B cell (primary cell): ENCODE measurements around the gene PIAS2. TPM values are rescaled to one million over a fixed set of nuclear protein-coding genes. Genes with fewer than 3 reads are reported as not detected.

Source experiments
- ATAC-seq: fragments of 200-7000 bp; cut with Tn5 transposase; one replicate; pipeline ENCODE4 v1.10.0; 2021; ENCODE audit warnings: low read depth, mild to moderate bottlenecking, moderate number of reproducible peaks, moderate library complexity
- CTCF ChIA-PET: fragments of 350-600 bp; sonication (Branson Sonifier 250); formaldehyde crosslinking; loops from one replicate; lab custom pipeline; 2021; ENCODE audit warnings: antibody characterized with exemption, inconsistent platforms; lab: Charles Lee
- POLR2A ChIA-PET: fragments of 350-600 bp; sonication (Branson Sonifier 250); formaldehyde crosslinking; loops from one replicate; lab custom pipeline; 2021; ENCODE audit warnings: antibody characterized with exemption; lab: Charles Lee
- DNase-seq: peaks from one replicate; pipeline ENCODE4 v3.0.0; 2013
- H2AFZ ChIP-seq: 2 replicates; pipeline ENCODE4 v1.6.1; 2012; ENCODE audit warnings: mild to moderate bottlenecking, low read depth, low read length; ENCODE audit not compliant: insufficient read depth, poor library complexity, severe bottlenecking
- H3K27ac ChIP-seq, 2 donors: 1 replicate in 1 of 2; 2 replicates in 1 of 2; pipeline ENCODE4 v1.5.1; 2012 to 2013; ENCODE audit warnings: low read length in 2 of 2, mild to moderate bottlenecking in 2 of 2, moderate library complexity in 1 of 2
- H3K27me3 ChIP-seq, 4 experiments: fragments of 200-600 bp in 1 of 4; sonication (generic) in 1 of 4; replicated peaks in 1 of 4; 1 replicate in 2 of 4; 2 replicates in 2 of 4; pipeline versions ENCODE4 v1.6.1 to v1.7.0; 2013 to 2016; ENCODE audit warnings: low read length in 3 of 4, mild to moderate bottlenecking in 2 of 4, mixed read lengths in 1 of 4, moderate library complexity in 1 of 4; ENCODE audit not compliant: insufficient read depth in 4 of 4, control insufficient read depth in 3 of 4; ENCODE audit errors: control extremely low read depth in 1 of 4
- H3K36me3 ChIP-seq, 2 experiments: replicated peaks in 1 of 2; 1 replicate in 1 of 2; 2 replicates in 1 of 2; pipeline versions ENCODE4 v1.6.1 to v1.7.1; 2013; ENCODE audit warnings: low read length in 1 of 2; ENCODE audit not compliant: insufficient read depth in 2 of 2, control insufficient read depth in 1 of 2; ENCODE audit errors: control extremely low read depth in 1 of 2, extremely low read depth in 1 of 2
- H3K4me1 ChIP-seq, 2 donors: fragments of 200-600 bp in 1 of 2; sonication (generic) in 1 of 2; 1 replicate in 1 of 2; 2 replicates in 1 of 2; pipeline versions ENCODE4 v1.5.1 to v1.6.1; 2013 to 2017; ENCODE audit warnings: low read length in 2 of 2; ENCODE audit not compliant: control insufficient read depth in 2 of 2, insufficient read depth in 2 of 2
- H3K4me2 ChIP-seq: replicated peaks from 2 replicates; pipeline ENCODE3; 2012; ENCODE audit warnings: mild to moderate bottlenecking, low read depth, low read length; ENCODE audit not compliant: poor library complexity, severe bottlenecking
- H3K4me3 ChIP-seq, 5 experiments: fragments of 200-600 bp in 1 of 5; sonication (generic) in 1 of 5; 1 replicate in 3 of 5; 2 replicates in 2 of 5; pipeline versions ENCODE4 v1.5.1 to v1.7.0; 2011 to 2016; ENCODE audit warnings: low read length in 4 of 5, mild to moderate bottlenecking in 4 of 5, low read depth in 2 of 5, control low read depth in 1 of 5, moderate library complexity in 1 of 5; ENCODE audit not compliant: insufficient read depth in 1 of 5; ENCODE audit errors: control extremely low read depth in 1 of 5, extremely low read depth in 1 of 5
- H3K79me2 ChIP-seq: fragments of 200-600 bp; sonication (generic); one replicate; pipeline ENCODE4 v1.6.0; 2016; ENCODE audit warnings: low read length; ENCODE audit not compliant: control insufficient read depth, insufficient read depth
- H3K9ac ChIP-seq: fragments of 200-600 bp; sonication (generic); 2 replicates; pipeline ENCODE4 v1.6.1; 2017; ENCODE audit warnings: mild to moderate bottlenecking, low read length, moderate library complexity
- H3K9me3 ChIP-seq, 3 donors: one replicate each; pipeline versions ENCODE4 v1.6.1 to v1.7.1; 2013; ENCODE audit warnings: low read length in 2 of 3; ENCODE audit not compliant: control insufficient read depth in 2 of 3, insufficient read depth in 1 of 3; ENCODE audit errors: control extremely low read depth in 1 of 3
- H4K20me1 ChIP-seq: 2 replicates; pipeline ENCODE4 v1.6.0; 2012; ENCODE audit warnings: mild to moderate bottlenecking, low read length; ENCODE audit not compliant: insufficient read depth, control insufficient read depth, poor library complexity, severe bottlenecking
- H3K27ac Mint-ChIP-seq: one replicate; pipeline ENCODE4 v1.8.0; 2021; ENCODE audit warnings: mixed read lengths
- H3K27me3 Mint-ChIP-seq: one replicate; pipeline ENCODE4 v1.8.0; 2021; ENCODE audit warnings: mixed read lengths
- H3K4me1 Mint-ChIP-seq: one replicate; pipeline ENCODE4 v1.8.0; 2021; ENCODE audit warnings: mixed read lengths
- H3K4me3 Mint-ChIP-seq: one replicate; pipeline ENCODE4 v1.8.0; 2021; ENCODE audit warnings: mixed read lengths
- H3K9me3 Mint-ChIP-seq: one replicate; pipeline ENCODE4 v1.8.0; 2022; ENCODE audit warnings: mixed read lengths; ENCODE audit not compliant: insufficient read depth
- CTCF ChIP-seq: fragments of 200-600 bp; IDR thresholded peaks from one replicate; pipeline ENCODE4 v1.8.0; 2022; ENCODE audit warnings: antibody characterized with exemption, mild to moderate bottlenecking
- EZH2 ChIP-seq: IDR thresholded peaks from 2 replicates; pipeline ENCODE4 v1.6.1; 2012; ENCODE audit warnings: borderline replicate concordance, low read depth, mild to moderate bottlenecking, moderate library complexity, low read length; ENCODE audit not compliant: insufficient read depth, poor library complexity, severe bottlenecking
- WGBS: methylation state at CpG from one replicate; pipeline ENCODE4 v1.1.5; 2013; ENCODE audit warnings: missing lambda C conversion rate; ENCODE audit not compliant: insufficient coverage; 5-methylcytosine and 5-hydroxymethylcytosine counted together
- intact Hi-C: fragments of 100-400 bp; cut with micrococcal nuclease; formaldehyde crosslinking; loops from one replicate; pipeline ENCODE4 v1.10.0; 2022
- polyA plus RNA-seq: library from polyadenylated mRNA; depleted of rRNA; stranded (reverse); fragments of >200 nt; gene quantifications from 2 replicates; pipeline ENCODE4 v1.2.3, GENCODE V29; 2012
- total RNA-seq, 2 donors: library from RNA; stranded (reverse); fragments of 120-200 nt in 1 of 2; gene quantifications; 1 replicate in 1 of 2; 2 replicates in 1 of 2; pipeline versions ENCODE4 v1.2.3 to v1.2.4, GENCODE V29; 2013 to 2022

PIAS2 gene
- total and polyA plus RNA-seq, 2 donors (not counting 1 experiment from before 2014, with no cell fraction given): 7.3 to 51.1 TPM

- no peak for DNase-seq
- no peak overlapping the region for H3K4me3 Mint-ChIP-seq
- intact Hi-C loops: no loop called here
- Histone ChIP-seq H3K4me3 (no peak overlapping the region), H3K36me3 (peaks cover 3% of the 10 kb centered on the region in 2 experiments), H3K9me3 (peaks cover 7 to 13% (median 10%) of the 10 kb centered on the region in 3 donors), H4K20me1 (no peaks in the 10 kb centered on the region), H2AFZ (no peak overlapping the region), H3K9ac (no peak overlapping the region), H3K27me3 (no peaks in the 10 kb centered on the region), H3K4me1 (no peaks in the 10 kb centered on the region), H3K79me2 (peaks cover 48% of the 10 kb centered on the region), H3K4me2 (no peak overlapping the region), H3K27ac (no peak overlapping the region)
- ATAC-seq: no peak
- POLR2A ChIA-PET: no interaction called here
- peaks cover 5% of the 10 kb centered on the region for H3K9me3 Mint-ChIP-seq
- H3K4me1 Mint-ChIP-seq: peaks cover 2% of the 10 kb centered on the region
- TF ChIP-seq EZH2 (no peak), CTCF (no peak)
- WGBS: no CpG with 5 or more reads among the region's 4 CpGs
- CTCF ChIA-PET: interaction anchor here (0.5 to 1.2 kb wide), 2 partner anchors 19 to 31 kb away, joined by 3 read pairs; no protein-coding TSS in a partner anchor
- no peaks in the 10 kb centered on the region for H3K27me3 Mint-ChIP-seq
- H3K27ac Mint-ChIP-seq: no peak overlapping the region
Observed at GRCh38 chr18:46883180-46883579, 34.1 kb downstream of the PIAS2 start.

GRCh38 chr18:46877329-46877987 lies 39.8 kb downstream of the PIAS2 start:
- H3K4me1 ChIP-seq: peaks cover 8 to 9% of the 10 kb centered on the region in 2 donors
- TF ChIP-seq CTCF (no peak), EZH2 (no peak)
- WGBS: 72% methylated on average over 8 of the region's 15 CpGs
- H2AFZ ChIP-seq: peak overlapping the region; percentile 35
- POLR2A ChIA-PET: no interaction called here
- H3K27me3 Mint-ChIP-seq: no peaks in the 10 kb centered on the region
- peak overlapping the region in 1 of 5 experiments; percentile 16 for H3K4me3 ChIP-seq
- H3K27ac Mint-ChIP-seq: peak overlapping the region; percentile 76
- H3K27me3 ChIP-seq: no peaks in the 10 kb centered on the region
- no peaks in the 10 kb centered on the region for H4K20me1 ChIP-seq
- H3K79me2 ChIP-seq: peaks cover 38% of the 10 kb centered on the region
- peaks cover 3 to 5% of the 10 kb centered on the region in 2 experiments for H3K36me3 ChIP-seq
- peak overlapping the region; percentile 49 for H3K4me2 ChIP-seq
- peaks cover 17% of the 10 kb centered on the region for H3K9me3 Mint-ChIP-seq
- H3K9me3 ChIP-seq: peaks cover 8 to 24% (median 24%) of the 10 kb centered on the region in 3 donors
- H3K9ac ChIP-seq: no peak overlapping the region
- ATAC-seq (no peak), DNase-seq (peak; percentile 6)
- peak overlapping the region; percentile 45 to 77 for H3K27ac ChIP-seq
- peaks cover 18% of the 10 kb centered on the region for H3K4me1 Mint-ChIP-seq
- peak overlapping the region; percentile 8 for H3K4me3 Mint-ChIP-seq
- intact Hi-C loops: no loop called here
- CTCF ChIA-PET: no interaction called here
